HTR-8/SVneo (cell line): ENCODE results near the gene FAM78A.
"Not testable (repeated sequence)": the region's sequence is repeated elsewhere in the genome, so short reads cannot be mapped to it uniquely, and the experiment has no call there.

ENCODE experiments used
- DNase-seq: peaks from one replicate; pipeline ENCODE4 v3.0.0; 2011; ENCODE audit warnings: low spot score, mixed read lengths; ENCODE audit not compliant: insufficient read length
- FAIRE-seq: peaks from 2 replicates; lab custom pipeline; 2011; peaks lifted over from hg19 to GRCh38; lab: Jason Lieb, UNC

Gene FAM78A

GRCh38 chr9:131282688-131283422 is 6.5 kb upstream of the FAM78A start:
- FAIRE-seq: no peak
- DNase-seq: no peak

GRCh38 chr9:131282175-131282574 is 5.9 kb upstream of the FAM78A start:
- DNase-seq: no peak
- FAIRE-seq: no peak

- DNase-seq (no peak), FAIRE-seq (no peak)
Observed at GRCh38 chr9:131281119-131281965, 5.0 kb upstream of the FAM78A start.

- FAIRE-seq: no peak
Observed at GRCh38 chr9:131280660-131281059, 4.3 kb upstream of the FAM78A start.

GRCh38 chr9:131279863-131280570 is 3.7 kb upstream of the FAM78A start:
- no peak for FAIRE-seq
- no peak for DNase-seq

More at GRCh38 chr9:131280660-131281059, 4.3 kb upstream of the FAM78A start:
- DNase-seq: no peak

GRCh38 chr9:131279196-131279862 is 3.0 kb upstream of the FAM78A start:
- DNase-seq (no peak), FAIRE-seq (no peak)

GRCh38 chr9:131278702-131279111 is 2.4 kb upstream of the FAM78A start:
- DNase-seq: no peak
- FAIRE-seq: no peak

GRCh38 chr9:131277910-131278701 is 1.8 kb upstream of the FAM78A start:
- FAIRE-seq: no peak

GRCh38 chr9:131277287-131277909 is 1.1 kb upstream of the FAM78A start:
- FAIRE-seq (no peak), DNase-seq (no peak)

More at GRCh38 chr9:131277910-131278701, 1.8 kb upstream of the FAM78A start:
- peak; percentile 92 for DNase-seq

- DNase-seq (no peak), FAIRE-seq (no peak)
Observed at GRCh38 chr9:131276891-131277286, 579 bp upstream of the FAM78A start.

GRCh38 chr9:131275332-131276093 is 797 bp downstream of the FAM78A start:
- DNase-seq (no peak), FAIRE-seq (no peak)

GRCh38 chr9:131274674-131275331 is 1.5 kb downstream of the FAM78A start:
- DNase-seq (no peak), FAIRE-seq (no peak)

GRCh38 chr9:131273856-131274673 is 2.2 kb downstream of the FAM78A start:
- no peak for DNase-seq
- no peak for FAIRE-seq

- DNase-seq: no peak
- no peak for FAIRE-seq
Observed at GRCh38 chr9:131273146-131273855, 3.0 kb downstream of the FAM78A start.

- FAIRE-seq (no peak), DNase-seq (no peak)
Observed at GRCh38 chr9:131272212-131272611, 4.1 kb downstream of the FAM78A start.

GRCh38 chr9:131271506-131271931 is 4.8 kb downstream of the FAM78A start:
- no peak for DNase-seq
- FAIRE-seq: no peak

- not testable (repeated sequence) for FAIRE-seq, DNase-seq
Observed at GRCh38 chr9:131271016-131271273, 5.4 kb downstream of the FAM78A start.
